ENCODE measurements around the gene TOGARAM1. TPM values are rescaled to one million over a fixed set of nuclear protein-coding genes. Genes with fewer than 3 reads are reported as not detected.
A peak's percentile ranks its signal among the peaks of the same experiment; 100 is the strongest.
"Not testable (repeated sequence)": the region's sequence is repeated elsewhere in the genome, so short reads cannot be mapped to it uniquely, and the experiment has no call there.

Gene TOGARAM1
- polyA plus RNA-seq, 1 experiment = 13.2 TPM

DNA sequence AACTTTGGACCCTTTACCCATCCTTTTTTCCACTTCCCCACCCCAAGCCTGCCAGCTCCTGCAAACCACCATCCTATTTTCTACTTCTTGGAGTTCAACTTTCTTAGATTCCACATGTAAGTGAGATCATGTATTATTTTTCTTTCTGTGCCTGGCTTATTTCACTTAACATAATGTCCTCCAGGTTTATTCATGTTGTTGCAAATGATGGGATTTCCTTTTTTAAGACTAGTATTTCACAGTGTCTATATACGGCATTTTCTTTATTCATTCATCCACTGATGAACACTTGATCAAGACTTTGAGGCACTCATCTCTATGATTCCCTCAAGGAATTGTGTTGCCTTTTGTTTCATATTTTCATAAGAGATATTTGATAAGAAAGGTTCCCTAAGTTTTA lies 116.3 kb downstream of the TOGARAM1 start:
- Histone ChIP-seq H3K27ac (ENCODE audit: low read depth, low read length) (no peak overlapping the region), H3K4me3 (ENCODE audit: low read depth, low read length) (no peak overlapping the region), H3K9me3 (ENCODE audit: control insufficient read depth, insufficient read depth, low read length) (no peaks in the 10 kb centered on the region), H3K27me3 (ENCODE audit: control insufficient read depth, insufficient read depth, low read length) (no peaks in the 10 kb centered on the region)
- TF ChIP-seq, protein P1, sequence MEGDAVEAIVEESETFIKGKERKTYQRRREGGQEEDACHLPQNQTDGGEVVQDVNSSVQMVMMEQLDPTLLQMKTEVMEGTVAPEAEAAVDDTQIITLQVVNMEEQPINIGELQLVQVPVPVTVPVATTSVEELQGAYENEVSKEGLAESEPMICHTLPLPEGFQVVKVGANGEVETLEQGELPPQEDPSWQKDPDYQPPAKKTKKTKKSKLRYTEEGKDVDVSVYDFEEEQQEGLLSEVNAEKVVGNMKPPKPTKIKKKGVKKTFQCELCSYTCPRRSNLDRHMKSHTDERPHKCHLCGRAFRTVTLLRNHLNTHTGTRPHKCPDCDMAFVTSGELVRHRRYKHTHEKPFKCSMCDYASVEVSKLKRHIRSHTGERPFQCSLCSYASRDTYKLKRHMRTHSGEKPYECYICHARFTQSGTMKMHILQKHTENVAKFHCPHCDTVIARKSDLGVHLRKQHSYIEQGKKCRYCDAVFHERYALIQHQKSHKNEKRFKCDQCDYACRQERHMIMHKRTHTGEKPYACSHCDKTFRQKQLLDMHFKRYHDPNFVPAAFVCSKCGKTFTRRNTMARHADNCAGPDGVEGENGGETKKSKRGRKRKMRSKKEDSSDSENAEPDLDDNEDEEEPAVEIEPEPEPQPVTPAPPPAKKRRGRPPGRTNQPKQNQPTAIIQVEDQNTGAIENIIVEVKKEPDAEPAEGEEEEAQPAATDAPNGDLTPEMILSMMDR (IDR thresholded peaks at IDR 0.05; ENCODE audit: low read depth, low read length) = no peak
- ChIA-PET CTCF (no interaction called here), POLR2A (no interaction called here)
- DNase-seq (ENCODE audit: low read depth, low spot score) = no peak

- H3K4me3 ChIP-seq (ENCODE audit: low read depth, low read length); H3K27ac ChIP-seq (ENCODE audit: low read depth, low read length); CTCF ChIA-PET; DNase-seq (ENCODE audit: low read depth, low spot score); POLR2A ChIA-PET; H3K27me3 ChIP-seq (ENCODE audit: control insufficient read depth, insufficient read depth, low read length); H3K9me3 ChIP-seq (ENCODE audit: control insufficient read depth, insufficient read depth, low read length): not testable (repeated sequence)
Measured at GRCh38 chr14:45080416-45080968, 118.5 kb downstream of the TOGARAM1 start.

GRCh38 chr14:45081096-45081495 lies 119.1 kb downstream of the TOGARAM1 start:
- DNase-seq (ENCODE audit: low read depth, low spot score); H3K4me3 ChIP-seq (ENCODE audit: low read depth, low read length); CTCF ChIA-PET; H3K27ac ChIP-seq (ENCODE audit: low read depth, low read length); H3K9me3 ChIP-seq (ENCODE audit: control insufficient read depth, insufficient read depth, low read length); POLR2A ChIA-PET; H3K27me3 ChIP-seq (ENCODE audit: control insufficient read depth, insufficient read depth, low read length): not testable (repeated sequence)

- Histone ChIP-seq H3K9me3 (ENCODE audit: control insufficient read depth, insufficient read depth, low read length) (no peaks in the 10 kb centered on the region), H3K27me3 (ENCODE audit: control insufficient read depth, insufficient read depth, low read length) (no peaks in the 10 kb centered on the region), H3K4me3 (ENCODE audit: low read depth, low read length) (no peak overlapping the region), H3K27ac (ENCODE audit: low read depth, low read length) (no peak overlapping the region)
- ChIA-PET CTCF (interaction anchor here (0.5 kb wide), 1 partner anchor 13 kb away, joined by 3 read pairs; no protein-coding TSS in a partner anchor), POLR2A (no interaction called here)
- TF ChIP-seq, protein P1 (IDR thresholded peaks at IDR 0.05; ENCODE audit: low read depth, low read length) = no peak
- DNase-seq (ENCODE audit: low read depth, low spot score) = no peak
Measured at GRCh38 chr14:45082420-45082819, 120.4 kb downstream of the TOGARAM1 start.

DNA sequence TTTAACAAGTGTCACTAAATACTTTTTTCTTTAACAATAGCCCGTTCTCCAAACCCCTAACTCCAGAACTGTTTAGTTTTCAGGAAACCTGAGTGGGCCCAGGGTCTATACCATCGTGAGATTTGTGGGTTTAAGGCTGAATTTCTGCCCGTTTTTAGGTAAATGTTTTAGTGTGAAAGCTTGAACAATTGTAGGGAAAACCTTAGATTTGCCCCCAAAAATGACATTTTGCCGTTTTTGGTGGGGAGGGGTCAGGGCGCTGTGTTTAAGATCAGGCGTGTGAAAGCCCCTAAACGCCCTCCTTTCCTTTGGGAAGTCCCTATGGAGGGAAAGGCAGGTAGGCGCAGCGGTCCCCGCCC lies 121.6 kb downstream of the TOGARAM1 start:
- Histone ChIP-seq H3K9me3 (ENCODE audit: control insufficient read depth, insufficient read depth, low read length) (no peaks in the 10 kb centered on the region), H3K27ac (ENCODE audit: low read depth, low read length) (no peak overlapping the region), H3K27me3 (ENCODE audit: control insufficient read depth, insufficient read depth, low read length) (no peaks in the 10 kb centered on the region), H3K4me3 (ENCODE audit: low read depth, low read length) (peak overlapping the region; percentile 83)
- ChIA-PET POLR2A (interaction anchor here (0.9 kb wide), 1 partner anchor 122 kb away, joined by 4 read pairs; the partner anchor contains the start of genes KLHL28 and TOGARAM1), CTCF (no interaction called here)
- DNase-seq (ENCODE audit: low read depth, low spot score) = no peak
- TF ChIP-seq, protein P1 (IDR thresholded peaks at IDR 0.05; ENCODE audit: low read depth, low read length) = no peak

- TF ChIP-seq, protein P1 (IDR thresholded peaks at IDR 0.05; ENCODE audit: low read depth, low read length) = no peak
- Histone ChIP-seq H3K9me3 (ENCODE audit: control insufficient read depth, insufficient read depth, low read length) (no peaks in the 10 kb centered on the region), H3K4me3 (ENCODE audit: low read depth, low read length) (peak within 1 kb of the TSS; percentile 83), H3K27me3 (ENCODE audit: control insufficient read depth, insufficient read depth, low read length) (no peaks in the 10 kb centered on the region), H3K27ac (ENCODE audit: low read depth, low read length) (peak within 1 kb of the TSS; percentile 78)
- CTCF ChIA-PET = no interaction called here
- peak; percentile 69 for DNase-seq (ENCODE audit: low read depth, low spot score)
- POLR2A ChIA-PET = interaction anchor here (0.9 kb wide), 1 partner anchor 122 kb away, joined by 4 read pairs; the partner anchor contains the start of genes KLHL28 and TOGARAM1
Measured at GRCh38 chr14:45083976-45084722, 122.2 kb downstream of the TOGARAM1 start, which contains the start of gene PRPF39. Gene PRPF39 (plus strand): TSS chr14:45084116. CDS start chr14:45095240, 11,124 bp downstream.

All from AG04450 (cell line).